ENCODE measurements around the gene PTPN2.

The PTPN2 gene

DNA sequence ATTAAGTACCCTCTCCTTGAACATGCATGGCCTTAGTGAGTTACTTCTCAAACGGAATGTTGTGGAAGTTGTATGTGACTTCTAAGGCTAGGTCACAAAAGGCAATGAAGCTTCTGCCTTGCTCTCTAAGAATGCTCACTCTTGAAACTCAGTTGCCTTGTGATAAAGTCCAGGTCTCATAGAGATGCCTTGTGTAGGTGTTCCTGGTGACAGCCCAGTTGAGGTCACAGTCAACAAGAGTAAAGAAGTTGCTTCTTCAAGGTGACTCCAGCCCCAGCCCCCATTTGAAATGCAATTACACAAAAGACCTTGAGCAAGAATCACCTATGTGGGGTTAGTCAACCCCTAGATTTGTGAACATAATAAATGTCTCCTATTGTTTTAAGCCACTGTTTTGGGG lies 35.6 kb downstream of the PTPN2 start:
- H3K27ac ChIP-seq (replicated peaks): no peak overlapping the region

DNA sequence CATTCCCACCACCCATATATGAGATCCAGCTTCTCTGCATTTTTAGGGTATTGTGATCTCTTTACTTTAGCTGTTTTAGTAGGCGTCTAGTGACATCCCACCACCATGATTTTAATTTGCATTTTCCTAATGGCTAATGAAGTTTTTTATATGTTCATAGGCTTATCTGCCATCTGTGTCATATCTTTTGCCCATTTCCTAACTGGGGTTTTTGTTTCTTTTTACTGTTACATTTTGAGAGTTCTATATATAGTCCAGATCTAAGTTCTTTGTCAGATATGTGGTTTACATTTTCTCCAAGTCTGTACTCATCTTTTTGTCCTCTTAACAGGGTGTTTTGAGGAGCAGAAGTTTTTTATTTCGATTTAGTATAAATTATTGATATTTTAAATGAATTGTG lies 39.6 kb downstream of the PTPN2 start:
- no peak overlapping the region for H3K27ac ChIP-seq (replicated peaks)
- no peak overlapping the region for H3K4me3 ChIP-seq (replicated peaks; ENCODE audit: insufficient read depth, low read length)
- TF ChIP-seq SPI1 (IDR thresholded peaks at IDR 0.05; ENCODE audit: borderline replicate concordance, low read depth) (no peak), GABPA (IDR thresholded peaks at IDR 0.05; ENCODE audit: low read depth) (no peak), POLR2AphosphoS5 (IDR thresholded peaks at IDR 0.05; ENCODE audit: low read depth) (no peak)
- TF ChIP-seq, protein P1, sequence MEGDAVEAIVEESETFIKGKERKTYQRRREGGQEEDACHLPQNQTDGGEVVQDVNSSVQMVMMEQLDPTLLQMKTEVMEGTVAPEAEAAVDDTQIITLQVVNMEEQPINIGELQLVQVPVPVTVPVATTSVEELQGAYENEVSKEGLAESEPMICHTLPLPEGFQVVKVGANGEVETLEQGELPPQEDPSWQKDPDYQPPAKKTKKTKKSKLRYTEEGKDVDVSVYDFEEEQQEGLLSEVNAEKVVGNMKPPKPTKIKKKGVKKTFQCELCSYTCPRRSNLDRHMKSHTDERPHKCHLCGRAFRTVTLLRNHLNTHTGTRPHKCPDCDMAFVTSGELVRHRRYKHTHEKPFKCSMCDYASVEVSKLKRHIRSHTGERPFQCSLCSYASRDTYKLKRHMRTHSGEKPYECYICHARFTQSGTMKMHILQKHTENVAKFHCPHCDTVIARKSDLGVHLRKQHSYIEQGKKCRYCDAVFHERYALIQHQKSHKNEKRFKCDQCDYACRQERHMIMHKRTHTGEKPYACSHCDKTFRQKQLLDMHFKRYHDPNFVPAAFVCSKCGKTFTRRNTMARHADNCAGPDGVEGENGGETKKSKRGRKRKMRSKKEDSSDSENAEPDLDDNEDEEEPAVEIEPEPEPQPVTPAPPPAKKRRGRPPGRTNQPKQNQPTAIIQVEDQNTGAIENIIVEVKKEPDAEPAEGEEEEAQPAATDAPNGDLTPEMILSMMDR (IDR thresholded peaks at IDR 0.05; ENCODE audit: insufficient read depth, low read length): no peak
- TF ChIP-seq, protein P2, sequence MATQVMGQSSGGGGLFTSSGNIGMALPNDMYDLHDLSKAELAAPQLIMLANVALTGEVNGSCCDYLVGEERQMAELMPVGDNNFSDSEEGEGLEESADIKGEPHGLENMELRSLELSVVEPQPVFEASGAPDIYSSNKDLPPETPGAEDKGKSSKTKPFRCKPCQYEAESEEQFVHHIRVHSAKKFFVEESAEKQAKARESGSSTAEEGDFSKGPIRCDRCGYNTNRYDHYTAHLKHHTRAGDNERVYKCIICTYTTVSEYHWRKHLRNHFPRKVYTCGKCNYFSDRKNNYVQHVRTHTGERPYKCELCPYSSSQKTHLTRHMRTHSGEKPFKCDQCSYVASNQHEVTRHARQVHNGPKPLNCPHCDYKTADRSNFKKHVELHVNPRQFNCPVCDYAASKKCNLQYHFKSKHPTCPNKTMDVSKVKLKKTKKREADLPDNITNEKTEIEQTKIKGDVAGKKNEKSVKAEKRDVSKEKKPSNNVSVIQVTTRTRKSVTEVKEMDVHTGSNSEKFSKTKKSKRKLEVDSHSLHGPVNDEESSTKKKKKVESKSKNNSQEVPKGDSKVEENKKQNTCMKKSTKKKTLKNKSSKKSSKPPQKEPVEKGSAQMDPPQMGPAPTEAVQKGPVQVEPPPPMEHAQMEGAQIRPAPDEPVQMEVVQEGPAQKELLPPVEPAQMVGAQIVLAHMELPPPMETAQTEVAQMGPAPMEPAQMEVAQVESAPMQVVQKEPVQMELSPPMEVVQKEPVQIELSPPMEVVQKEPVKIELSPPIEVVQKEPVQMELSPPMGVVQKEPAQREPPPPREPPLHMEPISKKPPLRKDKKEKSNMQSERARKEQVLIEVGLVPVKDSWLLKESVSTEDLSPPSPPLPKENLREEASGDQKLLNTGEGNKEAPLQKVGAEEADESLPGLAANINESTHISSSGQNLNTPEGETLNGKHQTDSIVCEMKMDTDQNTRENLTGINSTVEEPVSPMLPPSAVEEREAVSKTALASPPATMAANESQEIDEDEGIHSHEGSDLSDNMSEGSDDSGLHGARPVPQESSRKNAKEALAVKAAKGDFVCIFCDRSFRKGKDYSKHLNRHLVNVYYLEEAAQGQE (IDR thresholded peaks at IDR 0.05; ENCODE audit: insufficient replicate concordance, low read depth): no peak
- no peak for DNase-seq (ENCODE audit: low read depth in 1 of 2, low spot score in 1 of 2)
- H3K27me3 ChIP-seq (ENCODE audit: insufficient read depth, poor library complexity, severe bottlenecking): no peaks in the 10 kb centered on the region

More for the DNA sequence above, 35.6 kb downstream of the PTPN2 start:
- no peak for DNase-seq (ENCODE audit: low read depth in 1 of 2, low spot score in 1 of 2)
- TF ChIP-seq, protein P2 (IDR thresholded peaks at IDR 0.05; ENCODE audit: insufficient replicate concordance, low read depth): no peak
- TF ChIP-seq GABPA (IDR thresholded peaks at IDR 0.05; ENCODE audit: low read depth) (no peak), SPI1 (IDR thresholded peaks at IDR 0.05; ENCODE audit: borderline replicate concordance, low read depth) (no peak), POLR2AphosphoS5 (IDR thresholded peaks at IDR 0.05; ENCODE audit: low read depth) (no peak)
- TF ChIP-seq, protein P1 (IDR thresholded peaks at IDR 0.05; ENCODE audit: insufficient read depth, low read length): no peak
- Histone ChIP-seq H3K27me3 (ENCODE audit: insufficient read depth, poor library complexity, severe bottlenecking) (no peaks in the 10 kb centered on the region), H3K4me3 (replicated peaks; ENCODE audit: insufficient read depth, low read length) (no peak overlapping the region)

DNA sequence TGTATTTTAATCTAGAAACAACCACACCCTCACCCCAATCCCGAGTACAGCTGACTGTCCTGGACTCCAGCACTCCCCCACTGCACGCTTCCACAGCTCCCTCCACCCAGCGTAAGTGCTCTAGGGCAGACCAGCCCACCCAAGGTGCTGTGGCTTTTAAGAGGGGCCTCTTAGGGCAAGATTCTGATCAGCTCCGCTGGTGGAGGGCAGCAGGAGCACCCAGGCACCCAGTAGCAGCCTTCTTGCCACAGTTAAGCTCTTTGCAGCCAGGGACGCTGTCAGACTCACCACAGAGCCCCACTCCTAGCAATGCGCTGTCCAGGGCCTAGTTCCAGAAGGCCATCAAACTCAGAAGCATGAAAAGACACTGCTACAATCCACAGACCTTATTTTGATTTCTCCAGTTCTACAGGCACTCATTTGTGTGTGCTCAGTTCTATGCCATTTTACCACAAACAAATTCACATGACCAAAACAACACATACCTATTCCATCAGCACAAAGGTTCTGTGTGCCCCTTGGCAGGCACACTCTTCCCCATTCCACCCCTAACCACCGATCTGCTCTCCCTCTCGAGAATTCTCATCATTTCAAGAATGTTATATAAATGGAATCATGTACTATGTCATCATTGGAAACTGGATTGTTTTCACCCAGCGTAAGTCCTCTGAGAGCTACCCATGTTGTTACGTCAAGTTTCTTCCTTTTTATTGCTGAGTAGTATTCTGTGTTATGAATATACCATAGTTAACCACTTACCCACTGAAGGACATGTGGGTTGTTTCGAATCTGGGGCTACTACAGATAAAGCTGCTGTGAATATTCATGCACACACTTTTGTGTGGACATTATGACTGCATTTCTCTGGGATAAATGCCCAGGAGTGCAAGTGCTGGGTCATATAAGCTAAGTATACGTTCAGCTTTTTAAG lies 40.4 kb downstream of the PTPN2 start:
- Histone ChIP-seq H3K4me3 (replicated peaks; ENCODE audit: insufficient read depth, low read length) (no peak overlapping the region), H3K27ac (replicated peaks) (no peak overlapping the region), H3K27me3 (ENCODE audit: insufficient read depth, poor library complexity, severe bottlenecking) (no peaks in the 10 kb centered on the region)
- TF ChIP-seq, protein P2 (IDR thresholded peaks at IDR 0.05; ENCODE audit: insufficient replicate concordance, low read depth): no peak
- TF ChIP-seq POLR2AphosphoS5 (IDR thresholded peaks at IDR 0.05; ENCODE audit: low read depth) (no peak), GABPA (IDR thresholded peaks at IDR 0.05; ENCODE audit: low read depth) (no peak), SPI1 (IDR thresholded peaks at IDR 0.05; ENCODE audit: borderline replicate concordance, low read depth) (no peak)
- TF ChIP-seq, protein P1 (IDR thresholded peaks at IDR 0.05; ENCODE audit: insufficient read depth, low read length): no peak
- DNase-seq (ENCODE audit: low read depth in 1 of 2, low spot score in 1 of 2): no peak
